GM18909 (cell line): ENCODE measurements around the gene CPXM2.

ENCODE experiments used
- ATAC-seq: cut with Tn5 transposase; IDR thresholded peaks from one replicate; pipeline ENCODE4 v1.9.1; 2021; ENCODE audit warnings: mild to moderate bottlenecking; ENCODE audit not compliant: unreplicated experiment, poor library complexity

CPXM2 gene

GRCh38 chr10:123808286-123808685 lies 83.3 kb downstream of the CPXM2 start:
- ATAC-seq, result no peak

DNA sequence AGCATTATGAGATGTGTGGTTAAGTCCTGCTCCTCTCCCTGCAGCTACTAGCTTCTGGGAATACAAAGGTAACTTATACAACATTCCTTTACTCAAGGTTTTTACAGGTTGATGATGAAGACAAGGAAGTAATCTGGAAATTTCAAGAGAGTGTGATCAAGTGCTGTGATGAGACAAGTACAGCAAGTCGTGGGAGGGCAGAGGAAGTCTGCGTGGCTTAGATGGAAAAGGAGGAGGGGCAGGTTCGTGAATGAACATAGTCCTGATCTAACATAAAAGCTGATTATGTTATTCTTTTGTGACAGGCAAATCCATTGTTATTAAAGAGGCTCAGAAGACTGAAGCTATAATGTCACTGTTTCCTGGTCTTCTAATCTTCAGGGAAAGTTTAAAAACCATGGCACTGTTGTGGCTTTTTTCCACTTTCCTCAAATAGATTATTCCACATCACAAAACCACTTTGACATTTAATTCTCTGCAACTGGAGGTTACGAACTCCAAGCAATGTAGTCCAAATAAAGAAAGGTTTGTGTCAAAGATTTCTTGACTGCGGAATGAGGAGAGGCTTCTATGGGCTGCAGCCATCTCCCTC lies 84.1 kb downstream of the CPXM2 start:
- ATAC-seq, result no peak

GRCh38 chr10:123804716-123805115 lies 86.9 kb downstream of the CPXM2 start:
- ATAC-seq, result no peak

- no peak for ATAC-seq
Measured at GRCh38 chr10:123800821-123801220, 90.8 kb downstream of the CPXM2 start.

DNA sequence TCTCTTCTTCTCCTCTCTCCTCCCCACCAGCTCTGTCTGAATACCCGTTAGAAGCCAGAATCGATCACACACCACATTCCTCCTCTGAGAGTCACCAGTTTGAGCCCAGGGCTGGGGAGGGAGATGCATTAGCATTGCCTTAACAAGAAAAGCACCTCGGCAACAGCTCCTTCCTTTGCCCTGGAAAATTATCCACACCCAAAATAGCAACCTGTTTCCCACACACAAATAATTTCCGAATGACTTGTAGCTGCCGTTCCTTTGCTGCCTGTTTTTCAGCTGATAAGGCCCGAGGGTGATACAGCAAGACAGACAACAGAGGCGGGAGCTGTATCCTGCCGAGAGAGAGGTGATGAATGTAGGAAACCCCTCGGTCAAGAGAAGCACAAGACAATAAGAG lies 91.3 kb downstream of the CPXM2 start:
- no peak for ATAC-seq

DNA sequence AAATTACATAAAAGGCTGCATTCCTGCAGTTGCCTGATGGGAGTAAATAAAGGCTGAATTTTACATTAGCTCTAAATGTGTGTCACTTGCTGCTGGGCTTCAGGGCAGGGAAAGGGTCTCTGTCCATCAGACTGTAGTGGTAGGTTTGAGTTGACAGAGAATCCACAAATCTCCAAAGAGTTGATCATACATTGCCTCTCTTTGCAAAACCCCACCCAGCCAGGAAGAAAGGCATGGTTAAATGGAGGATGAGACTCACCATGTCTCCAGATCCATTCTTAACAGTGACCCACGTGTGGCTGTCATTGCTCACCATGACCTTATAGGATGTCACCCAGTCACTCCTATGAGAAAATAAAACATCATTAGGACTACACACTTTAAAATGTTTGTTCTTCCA lies 92.8 kb downstream of the CPXM2 start:
- no peak for ATAC-seq

DNA sequence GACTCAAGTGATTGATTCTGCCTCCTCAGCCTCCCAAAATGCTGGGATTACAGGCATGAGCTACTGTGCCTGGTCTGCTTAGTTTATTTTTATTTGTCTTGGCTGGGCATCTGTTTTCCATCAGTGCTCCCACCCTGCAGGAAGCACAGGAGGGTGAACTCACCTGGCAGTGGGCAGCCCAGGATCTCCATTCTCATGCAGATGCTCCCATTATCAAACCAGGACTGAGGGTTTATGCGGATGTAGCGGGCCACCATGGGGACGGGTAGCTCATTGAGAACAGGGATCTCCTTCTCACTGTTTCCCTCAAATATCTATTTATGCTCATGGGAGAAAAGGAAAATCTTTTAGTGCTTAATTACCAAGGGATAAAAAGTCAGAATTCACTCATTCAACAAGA lies 93.8 kb downstream of the CPXM2 start:
- ATAC-seq, result no peak

DNA sequence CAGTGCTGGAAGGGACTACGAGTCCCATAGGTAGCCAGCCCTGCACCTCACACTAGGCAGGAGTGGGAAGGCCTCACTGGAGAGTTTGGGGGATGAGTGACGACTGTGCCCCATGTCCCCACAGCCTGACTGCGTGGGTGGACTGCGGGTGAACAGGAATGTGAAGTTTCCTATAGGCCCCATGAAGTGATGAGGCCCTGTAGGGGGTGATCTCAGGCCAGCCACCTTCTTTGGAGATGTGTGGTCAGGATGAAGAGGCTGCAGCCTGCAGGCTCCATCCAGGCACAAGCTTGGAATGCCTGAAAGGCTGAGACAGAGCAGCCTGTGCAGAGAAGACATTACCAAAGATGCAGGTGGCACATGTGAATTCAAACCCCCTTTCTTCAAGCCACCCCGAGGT lies 94.9 kb downstream of the CPXM2 start:
- ATAC-seq, result no peak

- ATAC-seq, result no peak
Measured at GRCh38 chr10:123795846-123796590, 95.6 kb downstream of the CPXM2 start.

DNA sequence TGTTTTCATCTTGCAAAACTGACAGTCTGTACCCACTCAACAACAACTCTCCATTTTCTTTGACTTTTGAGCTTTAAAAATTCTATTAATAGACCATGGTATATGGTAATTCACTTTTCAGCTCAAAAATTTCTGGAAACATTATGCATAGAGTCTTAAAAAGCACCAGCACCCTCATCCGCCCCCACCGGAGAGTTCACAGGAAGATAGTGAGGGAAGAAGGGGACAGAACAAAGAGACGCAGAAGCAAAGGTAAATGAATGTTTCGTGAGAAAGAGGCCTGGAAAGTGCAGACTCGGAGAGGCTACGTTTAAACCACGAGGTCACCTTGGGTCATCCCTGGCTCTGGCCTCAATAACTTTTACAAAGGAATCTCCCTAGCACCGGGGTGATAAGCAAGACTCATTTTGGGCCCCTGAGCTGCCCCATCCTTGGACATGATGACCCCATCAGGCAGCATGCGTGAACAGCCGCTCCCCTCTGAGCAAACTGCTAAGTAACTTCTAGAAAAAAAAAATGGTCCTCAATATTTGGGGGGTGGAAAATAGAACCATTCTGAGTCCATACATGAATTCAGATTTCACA lies 96.3 kb downstream of the CPXM2 start:
- ATAC-seq, result no peak

GRCh38 chr10:123792248-123792978 lies 99.2 kb downstream of the CPXM2 start:
- ATAC-seq, result no peak

GRCh38 chr10:123790132-123790885 lies 101.3 kb downstream of the CPXM2 start:
- no peak for ATAC-seq

GRCh38 chr10:123788981-123789380 lies 102.6 kb downstream of the CPXM2 start:
- ATAC-seq, result no peak

DNA sequence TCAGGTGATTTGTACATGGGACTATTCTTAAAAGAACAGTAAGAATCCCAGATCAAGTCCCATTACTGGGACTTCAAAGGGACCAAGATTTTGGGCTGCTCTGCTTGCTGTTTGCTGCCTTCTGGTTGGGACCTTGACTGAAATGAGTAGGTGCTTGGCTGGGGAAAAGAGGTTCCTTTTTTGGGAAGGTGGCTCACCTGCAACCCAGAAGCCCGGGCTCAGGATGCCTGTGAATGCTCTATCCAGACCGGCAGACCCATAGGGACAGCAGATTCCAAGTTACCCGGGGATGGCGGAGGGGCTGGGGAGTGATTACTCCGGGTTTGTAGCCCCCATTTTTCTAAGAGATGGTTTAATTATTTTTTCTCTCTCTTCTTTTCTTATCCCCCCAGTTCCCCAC lies 104.0 kb downstream of the CPXM2 start:
- no peak for ATAC-seq

DNA sequence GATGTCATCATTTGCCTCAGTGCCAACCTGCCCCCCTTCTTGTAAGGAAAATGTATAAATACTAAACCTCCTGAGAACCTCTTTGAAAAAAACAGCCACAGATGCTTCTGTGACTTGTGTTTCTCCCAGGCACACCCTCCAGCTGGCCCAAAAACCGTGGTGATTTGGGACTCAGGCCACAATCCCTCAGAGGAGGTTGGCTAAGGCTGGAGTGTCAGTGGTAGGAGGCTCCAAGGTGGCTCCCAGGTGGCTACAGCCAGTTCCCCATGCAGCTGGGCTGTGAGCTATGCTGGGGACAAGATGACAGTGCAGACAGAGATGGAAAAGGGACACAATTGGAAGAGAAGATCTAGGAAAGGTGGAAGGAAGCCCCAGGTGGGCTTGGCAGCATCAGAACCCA lies 104.7 kb downstream of the CPXM2 start:
- ATAC-seq, result no peak

- ATAC-seq, result no peak
Measured at GRCh38 chr10:123786306-123786705, 105.3 kb downstream of the CPXM2 start.

- ATAC-seq, result no peak
Measured at GRCh38 chr10:123784646-123785045, 107.0 kb downstream of the CPXM2 start.

DNA sequence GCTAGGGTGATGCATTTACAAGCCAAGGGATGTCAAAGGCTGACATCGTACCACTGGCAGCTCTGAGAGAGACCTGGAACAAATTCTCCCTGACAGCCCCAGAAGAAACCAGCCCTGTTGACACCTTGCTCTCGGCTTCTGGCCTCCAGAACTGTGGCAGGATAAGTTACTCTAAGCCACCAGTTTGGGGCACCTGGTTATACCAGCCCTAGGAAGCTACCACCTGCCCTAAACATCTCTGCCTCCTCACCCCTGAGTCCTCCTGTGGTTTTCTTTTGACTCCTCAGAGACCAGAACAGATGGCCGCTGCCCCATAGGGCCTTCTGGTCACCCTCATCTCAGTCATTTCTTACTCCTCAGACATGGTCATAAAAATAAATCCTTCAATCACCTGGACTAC lies 107.4 kb downstream of the CPXM2 start:
- no peak for ATAC-seq

DNA sequence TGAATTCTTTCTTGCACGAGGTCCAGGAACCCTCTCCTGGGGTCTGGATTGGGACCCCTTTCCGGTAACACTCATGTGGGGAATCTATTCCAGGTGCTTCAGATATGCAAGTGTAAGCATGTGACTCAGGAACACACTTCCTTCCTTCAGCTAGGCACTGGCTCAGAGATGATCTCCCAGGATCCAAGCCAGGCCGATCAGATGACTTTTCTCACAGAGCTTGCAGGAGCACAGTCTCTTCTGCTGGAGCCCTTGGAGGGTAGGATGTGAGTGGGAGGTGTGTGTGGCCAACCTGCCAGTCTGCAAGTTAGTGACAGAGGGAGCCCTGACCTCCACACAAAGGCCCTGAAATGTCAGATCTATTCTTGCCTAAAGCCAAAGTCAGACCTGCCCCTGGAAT lies 108.3 kb downstream of the CPXM2 start:
- ATAC-seq, result no peak

DNA sequence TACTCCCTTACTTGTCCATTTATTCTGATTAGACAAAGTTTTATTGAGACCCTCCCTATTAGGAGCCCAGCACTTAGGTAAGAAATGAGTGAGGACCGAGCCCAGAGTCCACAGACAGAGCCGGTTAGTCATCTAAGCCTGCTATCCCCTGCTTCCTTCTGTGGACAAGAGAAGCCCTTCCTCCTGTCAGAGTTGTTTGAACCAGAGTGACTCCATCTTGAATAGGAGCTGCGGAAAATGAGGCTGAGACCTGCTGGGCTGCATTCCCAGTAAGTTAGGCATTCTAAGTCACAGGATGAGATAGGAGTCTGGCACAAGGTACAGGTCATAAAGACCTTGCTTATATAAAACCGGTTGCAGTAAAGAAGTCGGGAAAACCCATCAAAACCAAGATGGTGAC lies 109.1 kb downstream of the CPXM2 start:
- ATAC-seq, result no peak
